HK-2 (cell line): ENCODE results near the gene GUK1.
A peak's percentile ranks its signal among the peaks of the same experiment; 100 is the strongest.
"Not testable (repeated sequence)": the region's sequence is repeated elsewhere in the genome, so short reads cannot be mapped to it uniquely, and the experiment has no call there.

Source experiments
- DNase-seq: peaks from one replicate; pipeline ENCODE4 v3.0.0-alpha.2; 2018; ENCODE audit not compliant: unreplicated experiment

Gene GUK1

DNA sequence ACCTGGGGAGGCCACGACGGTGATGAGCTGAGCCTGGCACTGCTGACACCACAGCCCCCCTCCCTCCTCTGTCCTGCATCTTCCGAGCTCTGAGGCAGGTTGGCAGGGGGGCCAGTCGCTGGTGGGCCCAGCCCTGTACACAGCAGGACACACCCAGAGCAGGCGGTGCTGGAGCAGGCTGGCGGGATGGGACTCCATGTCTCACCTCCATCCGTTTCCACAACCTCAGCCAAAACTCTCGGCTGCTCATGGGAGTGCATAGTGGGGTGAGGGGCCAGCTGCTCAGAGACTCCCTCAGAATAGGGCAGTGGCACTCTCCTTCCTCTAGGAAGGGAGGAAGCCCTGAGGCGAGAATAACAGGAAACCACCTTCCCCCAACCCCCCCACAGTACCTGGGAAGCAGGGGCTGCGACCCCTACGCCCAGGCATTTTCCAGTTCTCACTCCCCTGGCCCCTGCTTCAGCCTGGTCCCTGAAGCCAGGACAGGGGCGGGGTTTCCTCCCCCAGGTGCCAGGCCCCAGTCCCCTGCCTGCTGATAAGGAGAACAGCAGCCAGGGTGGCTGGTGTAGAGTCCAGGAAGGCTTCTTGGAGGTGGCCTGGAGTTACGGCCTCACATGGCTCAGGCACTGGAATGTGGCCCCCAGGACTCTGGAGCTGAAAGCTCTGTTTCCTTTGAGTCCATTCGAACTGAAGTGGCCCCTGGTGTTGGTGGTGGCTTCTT, 22.4 kb downstream of the GUK1 start:
- DNase-seq = no peak

- DNase-seq = no peak
Measured at GRCh38 chr1:228163007-228163753, 23.1 kb downstream of the GUK1 start.

- no peak for DNase-seq
Measured at GRCh38 chr1:228163776-228164519, 23.9 kb downstream of the GUK1 start.

GRCh38 chr1:228164561-228165371, 24.7 kb downstream of the GUK1 start:
- DNase-seq = no peak

GRCh38 chr1:228165372-228166169, 25.5 kb downstream of the GUK1 start, which contains the start of gene IBA57:
IBA57 (plus strand) TSS chr1:228165804; CDS start chr1:228165817, 13 bp downstream.
- DNase-seq = peak; percentile 100

DNA sequence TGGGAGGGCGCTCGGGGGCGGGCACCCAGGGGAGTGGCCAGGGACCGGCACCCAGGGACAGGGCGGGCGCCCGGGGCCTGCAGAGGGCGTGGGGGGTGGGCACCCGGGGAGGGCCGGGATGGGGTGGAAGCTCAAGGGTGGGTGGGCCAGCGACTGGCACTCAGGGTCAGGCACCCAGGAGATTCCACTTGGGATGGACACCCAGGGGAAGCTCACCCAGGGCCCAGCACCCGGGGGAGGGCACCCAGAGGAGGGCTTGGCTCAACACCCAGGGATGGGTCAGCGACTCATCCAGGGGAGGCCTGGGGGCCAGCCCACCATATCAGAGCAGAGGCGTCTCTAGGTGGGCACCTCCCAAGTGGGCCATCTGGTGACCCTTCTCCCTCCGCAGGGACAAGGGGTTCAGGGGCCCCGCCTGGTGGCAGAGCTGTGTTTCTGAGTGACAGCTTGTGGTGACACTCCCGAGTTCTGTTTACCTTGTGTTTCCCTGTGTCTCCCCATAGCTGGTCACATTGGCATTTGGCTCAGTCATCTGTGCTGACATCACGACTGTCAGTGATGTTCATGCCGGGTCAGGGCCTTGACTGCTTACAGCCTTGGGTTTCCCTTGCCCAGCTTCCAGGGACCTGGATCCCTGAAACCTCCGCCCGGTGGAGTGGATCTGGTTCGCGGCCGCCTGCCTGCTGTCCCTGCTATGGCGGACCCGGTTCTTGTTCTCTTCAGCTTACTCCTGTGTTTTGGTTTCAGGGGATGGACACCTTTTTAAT, 26.3 kb downstream of the GUK1 start:
- DNase-seq = no peak

DNA sequence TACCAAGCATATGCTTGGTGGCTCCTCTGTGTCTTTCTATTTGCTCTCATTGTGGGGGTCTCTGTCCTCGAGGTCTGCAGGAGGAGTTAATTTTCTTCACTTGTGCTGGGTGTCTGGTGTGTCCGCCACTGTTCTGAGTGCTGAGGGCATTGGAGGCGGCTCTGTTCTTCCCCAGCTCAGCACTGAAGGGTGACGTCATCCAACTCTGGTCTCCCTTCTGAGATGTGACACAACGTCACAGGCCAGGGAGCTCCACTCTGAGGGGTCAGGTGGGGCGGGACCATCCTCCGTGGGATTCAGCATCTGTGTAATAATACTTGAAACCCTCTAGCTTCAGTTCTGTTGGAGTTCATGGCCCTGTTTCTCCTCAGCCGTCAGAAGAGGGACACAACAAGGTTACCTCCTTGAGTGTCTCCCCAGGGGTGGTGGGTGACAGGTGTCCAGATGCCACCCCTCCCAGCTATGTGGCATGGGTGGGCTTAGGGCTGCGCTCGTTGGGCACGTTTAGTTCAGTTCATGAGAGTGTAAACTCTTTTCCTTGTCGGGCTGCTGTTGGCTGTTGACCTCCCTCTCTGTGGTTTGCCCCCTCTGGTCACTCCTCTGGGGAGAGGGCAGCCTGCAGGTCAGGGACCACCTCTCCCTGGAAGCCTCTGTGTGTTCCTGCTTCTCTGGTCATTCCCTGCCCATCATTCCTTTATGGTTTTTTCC, 28.6 kb downstream of the GUK1 start:
- DNase-seq = no peak

DNA sequence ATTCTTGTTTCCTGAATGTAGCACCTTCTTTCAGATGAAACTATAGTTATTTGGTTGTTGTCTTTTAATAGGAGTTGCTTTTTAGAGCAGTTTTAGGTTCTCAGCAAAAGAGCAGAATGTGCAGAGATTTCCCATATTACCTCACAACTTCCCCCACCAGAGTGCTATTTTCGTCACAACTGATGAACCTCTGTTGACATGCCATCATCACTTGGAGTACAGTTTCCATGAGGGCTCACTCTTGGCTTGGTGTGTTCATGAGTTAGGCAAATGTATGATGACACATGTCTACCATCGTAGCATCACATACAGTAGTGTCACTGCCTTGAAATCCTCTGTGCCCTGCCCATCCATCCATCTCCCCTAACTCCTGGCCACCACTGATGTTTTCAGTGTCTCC, 29.3 kb downstream of the GUK1 start:
- no peak for DNase-seq

- DNase-seq = no peak
Measured at GRCh38 chr1:228170666-228171065, 30.6 kb downstream of the GUK1 start.

GRCh38 chr1:228171221-228171891, 31.3 kb downstream of the GUK1 start:
- DNase-seq = no peak

DNA sequence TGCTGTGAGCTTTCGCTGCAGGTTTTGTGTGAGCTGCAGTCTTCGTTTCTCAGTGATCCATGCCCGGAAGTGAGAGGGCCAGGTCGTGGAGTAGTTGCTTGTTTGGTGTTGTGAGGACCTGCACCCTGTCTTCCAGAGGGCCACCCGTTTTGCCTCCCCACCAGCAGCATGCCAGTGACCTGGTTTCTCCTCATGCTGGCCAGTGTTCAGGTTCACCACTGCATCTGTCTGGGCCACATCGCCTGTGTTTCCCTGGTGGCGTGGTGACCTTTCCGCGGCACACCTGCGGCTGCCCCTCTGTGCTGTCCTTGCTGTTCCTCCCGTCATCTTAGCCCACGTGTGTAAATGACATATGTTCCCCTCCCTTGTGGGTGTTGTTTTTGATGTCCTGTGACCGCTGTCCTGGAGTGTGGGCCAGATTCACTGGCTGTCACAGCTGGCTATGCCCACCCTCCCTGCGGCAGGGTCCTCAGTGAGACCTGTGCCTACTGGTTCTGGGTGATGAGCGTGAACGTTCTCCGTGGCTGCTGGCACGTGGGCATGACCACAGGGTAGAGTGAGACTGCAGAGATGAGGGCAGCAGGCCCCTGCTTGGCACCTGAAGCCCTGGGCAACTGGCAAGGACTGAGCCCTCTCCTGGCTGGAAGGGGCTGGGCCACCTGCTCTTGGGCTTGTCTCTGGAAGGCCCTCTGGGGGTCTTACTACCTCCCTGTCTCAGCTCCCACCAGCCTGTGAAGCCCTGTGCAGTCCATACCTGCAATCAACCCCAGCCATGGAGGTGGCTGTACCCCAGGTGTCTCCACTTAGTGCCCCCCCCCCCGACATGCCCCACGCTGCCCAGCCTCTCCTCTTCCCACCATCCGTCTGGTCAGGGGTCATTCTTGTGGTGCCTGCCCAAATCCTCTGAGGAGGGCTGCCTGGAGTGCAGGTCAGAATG, 32.8 kb downstream of the GUK1 start:
- DNase-seq = no peak

DNA sequence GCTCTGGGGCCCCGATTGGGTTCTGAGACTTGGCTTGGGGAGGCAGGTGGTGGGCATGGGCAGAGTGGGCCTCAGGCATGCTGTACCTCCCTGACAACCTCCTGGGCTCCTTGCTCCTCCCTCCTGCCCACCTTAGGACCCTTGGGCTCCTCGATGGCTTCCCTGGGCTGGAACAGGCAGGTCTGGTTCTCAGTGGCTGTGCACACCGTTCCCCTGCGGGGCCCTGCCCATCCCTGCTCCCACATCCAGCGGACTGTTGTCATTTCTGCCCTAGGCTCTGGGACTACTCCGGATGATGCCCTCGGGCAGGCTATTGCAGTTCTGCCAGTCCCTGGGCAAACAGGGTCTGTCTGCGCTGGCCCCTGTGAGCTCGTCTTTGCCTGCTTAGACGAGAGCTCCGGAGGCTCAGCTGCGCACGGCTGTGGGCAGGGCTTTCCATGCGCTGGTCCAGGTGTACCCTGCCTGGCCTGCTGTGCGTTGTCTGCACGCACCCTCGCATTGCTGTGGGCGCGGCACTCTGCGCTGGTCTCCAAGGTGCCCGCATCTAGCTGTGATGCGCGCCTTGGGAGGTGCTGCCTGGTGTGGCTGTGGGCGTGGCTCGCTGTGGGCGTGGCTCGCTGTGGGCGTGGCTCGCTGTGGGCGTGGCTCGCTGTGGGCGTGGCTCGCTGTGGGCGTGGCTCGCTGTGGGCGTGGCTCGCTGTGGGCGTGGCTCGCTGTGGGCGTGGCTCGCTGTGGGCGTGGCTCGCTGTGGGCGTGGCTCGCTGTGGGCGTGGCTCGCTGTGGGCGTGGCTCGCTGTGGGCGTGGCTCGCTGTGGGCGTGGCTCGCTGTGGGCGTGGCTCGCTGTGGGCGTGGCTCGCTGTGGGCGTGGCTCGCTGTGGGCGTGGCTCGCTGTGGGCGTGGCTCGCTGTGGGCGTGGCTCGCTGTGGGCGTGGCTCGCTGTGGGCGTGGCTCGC, 33.7 kb downstream of the GUK1 start:
- not testable (repeated sequence) for DNase-seq

- DNase-seq = no peak
Measured at GRCh38 chr1:228174482-228175315, 34.6 kb downstream of the GUK1 start.

GRCh38 chr1:228175316-228176023, 35.4 kb downstream of the GUK1 start:
- DNase-seq = no peak

- DNase-seq = no peak
Measured at GRCh38 chr1:228176024-228176395, 35.9 kb downstream of the GUK1 start.
